GM21737 (cell line): Measurements from ENCODE around the gene ENPP1.
"Not testable (repeated sequence)": the region's sequence is repeated elsewhere in the genome, so short reads cannot be mapped to it uniquely, and the experiment has no call there.

ENCODE experiments used
- ATAC-seq: cut with Tn5 transposase; IDR thresholded peaks from one replicate; pipeline ENCODE4 v1.9.1; 2021; ENCODE audit warnings: mild to moderate bottlenecking, moderate library complexity; ENCODE audit not compliant: unreplicated experiment

The ENPP1 gene

GRCh38 chr6:131828080-131828479, 20.3 kb downstream of the ENPP1 start:
- no peak for ATAC-seq

- ATAC-seq: no peak
These were observed 21.1 kb downstream of the ENPP1 start for GRCh38 chr6:131828951-131829350.

GRCh38 chr6:131831392-131831791, 23.6 kb downstream of the ENPP1 start:
- ATAC-seq: no peak

- ATAC-seq: no peak
These were observed 24.1 kb downstream of the ENPP1 start for GRCh38 chr6:131831886-131832285.

- no peak for ATAC-seq
These were observed 24.5 kb downstream of the ENPP1 start for GRCh38 chr6:131832363-131832762.

GRCh38 chr6:131838051-131838450, 30.2 kb downstream of the ENPP1 start:
- no peak for ATAC-seq

- ATAC-seq: no peak
These were observed 31.6 kb downstream of the ENPP1 start for GRCh38 chr6:131839388-131839787.

- no peak for ATAC-seq
These were observed 32.6 kb downstream of the ENPP1 start for GRCh38 chr6:131840441-131840840.

GRCh38 chr6:131840936-131841583, 33.2 kb downstream of the ENPP1 start:
- ATAC-seq: no peak

GRCh38 chr6:131843768-131844167, 35.9 kb downstream of the ENPP1 start:
- ATAC-seq: no peak

GRCh38 chr6:131844243-131844841, 36.5 kb downstream of the ENPP1 start:
- no peak for ATAC-seq

- no peak for ATAC-seq
These were observed 38.3 kb downstream of the ENPP1 start for GRCh38 chr6:131846023-131846663.

GRCh38 chr6:131846905-131847304, 39.1 kb downstream of the ENPP1 start:
- no peak for ATAC-seq

- no peak for ATAC-seq
These were observed 42.0 kb downstream of the ENPP1 start for GRCh38 chr6:131849799-131850198.

- ATAC-seq: no peak
These were observed 43.4 kb downstream of the ENPP1 start for GRCh38 chr6:131851049-131851769.

GRCh38 chr6:131852200-131852599, 44.4 kb downstream of the ENPP1 start:
- ATAC-seq: no peak

- no peak for ATAC-seq
These were observed 47.0 kb downstream of the ENPP1 start for GRCh38 chr6:131854803-131855202.

- no peak for ATAC-seq
These were observed 51.1 kb downstream of the ENPP1 start for GRCh38 chr6:131858765-131859415.

- ATAC-seq: not testable (repeated sequence)
These were observed 51.8 kb downstream of the ENPP1 start for GRCh38 chr6:131859658-131860057.

- ATAC-seq: no peak
These were observed 53.6 kb downstream of the ENPP1 start for GRCh38 chr6:131861381-131861780.

- ATAC-seq: no peak
These were observed 54.7 kb downstream of the ENPP1 start for GRCh38 chr6:131862476-131862875.
